GM23338 (cell line): ENCODE data around the gene SLC24A4. TPM values are rescaled to one million over a fixed set of nuclear protein-coding genes. Genes with fewer than 3 reads are reported as not detected.

Source experiments
- NANOG ChIP-seq: IDR thresholded peaks from 2 replicates; pipeline ENCODE4 v1.6.1; 2016; ENCODE audit warnings: antibody characterized with exemption, borderline replicate concordance
- STAT1 ChIP-seq: IDR thresholded peaks from one replicate; pipeline ENCODE4 v1.6.1; 2016; ENCODE audit warnings: antibody characterized with exemption; ENCODE audit not compliant: unreplicated experiment
- ZNF114 ChIP-seq: fragments of 250-450 bp; sonication (Bioruptor Pico); IDR thresholded peaks from 2 replicates; pipeline ENCODE4 v1.5.0; 2020; ENCODE audit warnings: mild to moderate bottlenecking, moderate library complexity
- ZNF331 ChIP-seq: fragments of 250-450 bp; sonication (Bioruptor Pico); IDR thresholded peaks from 2 replicates; pipeline ENCODE4 v1.5.0; 2020; ENCODE audit warnings: low read depth, mild to moderate bottlenecking, moderate library complexity
- polyA plus RNA-seq: library from polyadenylated mRNA; unstranded; fragments of >200 nt; fragmentation: Nextera tagmentation; extraction: Ambion mirVana; gene quantifications from 2 replicates; pipeline ENCODE4 v1.2.1, GENCODE V29; 2016
- total RNA-seq: library from RNA; depleted of rRNA; stranded (reverse); fragments of >200 nt; shearing (Covaris generic); gene quantifications from 2 replicates; pipeline ENCODE4 v1.2.3, GENCODE V29; 2014
- TF ChIP-seq, protein P1 (sequence below): fragments of 250-450 bp; sonication (Bioruptor Pico); IDR thresholded peaks from 2 replicates; pipeline ENCODE4 v1.5.0; 2020; ENCODE audit warnings: mild to moderate bottlenecking, moderate library complexity
- TF ChIP-seq, protein P2 (sequence below): IDR thresholded peaks from 2 replicates; pipeline ENCODE4 v1.6.1; 2016; ENCODE audit warnings: antibody characterized with exemption
- TF ChIP-seq, protein P3 (sequence below), 2 experiments: fragments of 200-600 bp in 1 of 2; sonication (generic) in 1 of 2; conservative IDR thresholded peaks; 2 replicates each; pipeline versions ENCODE4 v1.5.1 to v1.6.1; 2016 to 2017; ENCODE audit warnings: antibody characterized with exemption in 2 of 2, low read depth in 2 of 2, mild to moderate bottlenecking in 2 of 2, moderate library complexity in 1 of 2

SLC24A4 gene
- total and polyA plus RNA-seq, 2 experiments from 2014 or later = 0.06 to 0.38 TPM

DNA sequence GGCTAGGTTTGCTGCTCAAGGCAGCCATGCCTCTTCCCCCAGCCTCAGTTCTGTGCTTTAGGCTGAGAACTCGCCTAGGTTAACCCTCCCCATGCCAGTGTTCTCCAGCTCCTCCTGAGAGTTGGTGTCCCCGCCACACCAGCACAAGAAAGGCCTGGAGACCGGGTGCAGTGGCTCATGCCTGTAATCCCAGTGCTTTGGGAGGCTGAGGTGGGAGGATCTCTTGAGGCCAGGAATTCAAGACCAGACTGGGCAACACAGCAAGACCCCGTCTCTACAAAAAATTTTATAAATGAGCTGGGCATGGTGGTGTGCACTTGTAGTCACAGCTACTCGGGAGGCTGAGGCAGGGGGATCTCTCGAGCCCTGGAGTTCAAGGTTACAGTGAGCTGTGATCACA, 200.8 kb downstream of the SLC24A4 start (continued):
- TF ChIP-seq, protein P1, sequence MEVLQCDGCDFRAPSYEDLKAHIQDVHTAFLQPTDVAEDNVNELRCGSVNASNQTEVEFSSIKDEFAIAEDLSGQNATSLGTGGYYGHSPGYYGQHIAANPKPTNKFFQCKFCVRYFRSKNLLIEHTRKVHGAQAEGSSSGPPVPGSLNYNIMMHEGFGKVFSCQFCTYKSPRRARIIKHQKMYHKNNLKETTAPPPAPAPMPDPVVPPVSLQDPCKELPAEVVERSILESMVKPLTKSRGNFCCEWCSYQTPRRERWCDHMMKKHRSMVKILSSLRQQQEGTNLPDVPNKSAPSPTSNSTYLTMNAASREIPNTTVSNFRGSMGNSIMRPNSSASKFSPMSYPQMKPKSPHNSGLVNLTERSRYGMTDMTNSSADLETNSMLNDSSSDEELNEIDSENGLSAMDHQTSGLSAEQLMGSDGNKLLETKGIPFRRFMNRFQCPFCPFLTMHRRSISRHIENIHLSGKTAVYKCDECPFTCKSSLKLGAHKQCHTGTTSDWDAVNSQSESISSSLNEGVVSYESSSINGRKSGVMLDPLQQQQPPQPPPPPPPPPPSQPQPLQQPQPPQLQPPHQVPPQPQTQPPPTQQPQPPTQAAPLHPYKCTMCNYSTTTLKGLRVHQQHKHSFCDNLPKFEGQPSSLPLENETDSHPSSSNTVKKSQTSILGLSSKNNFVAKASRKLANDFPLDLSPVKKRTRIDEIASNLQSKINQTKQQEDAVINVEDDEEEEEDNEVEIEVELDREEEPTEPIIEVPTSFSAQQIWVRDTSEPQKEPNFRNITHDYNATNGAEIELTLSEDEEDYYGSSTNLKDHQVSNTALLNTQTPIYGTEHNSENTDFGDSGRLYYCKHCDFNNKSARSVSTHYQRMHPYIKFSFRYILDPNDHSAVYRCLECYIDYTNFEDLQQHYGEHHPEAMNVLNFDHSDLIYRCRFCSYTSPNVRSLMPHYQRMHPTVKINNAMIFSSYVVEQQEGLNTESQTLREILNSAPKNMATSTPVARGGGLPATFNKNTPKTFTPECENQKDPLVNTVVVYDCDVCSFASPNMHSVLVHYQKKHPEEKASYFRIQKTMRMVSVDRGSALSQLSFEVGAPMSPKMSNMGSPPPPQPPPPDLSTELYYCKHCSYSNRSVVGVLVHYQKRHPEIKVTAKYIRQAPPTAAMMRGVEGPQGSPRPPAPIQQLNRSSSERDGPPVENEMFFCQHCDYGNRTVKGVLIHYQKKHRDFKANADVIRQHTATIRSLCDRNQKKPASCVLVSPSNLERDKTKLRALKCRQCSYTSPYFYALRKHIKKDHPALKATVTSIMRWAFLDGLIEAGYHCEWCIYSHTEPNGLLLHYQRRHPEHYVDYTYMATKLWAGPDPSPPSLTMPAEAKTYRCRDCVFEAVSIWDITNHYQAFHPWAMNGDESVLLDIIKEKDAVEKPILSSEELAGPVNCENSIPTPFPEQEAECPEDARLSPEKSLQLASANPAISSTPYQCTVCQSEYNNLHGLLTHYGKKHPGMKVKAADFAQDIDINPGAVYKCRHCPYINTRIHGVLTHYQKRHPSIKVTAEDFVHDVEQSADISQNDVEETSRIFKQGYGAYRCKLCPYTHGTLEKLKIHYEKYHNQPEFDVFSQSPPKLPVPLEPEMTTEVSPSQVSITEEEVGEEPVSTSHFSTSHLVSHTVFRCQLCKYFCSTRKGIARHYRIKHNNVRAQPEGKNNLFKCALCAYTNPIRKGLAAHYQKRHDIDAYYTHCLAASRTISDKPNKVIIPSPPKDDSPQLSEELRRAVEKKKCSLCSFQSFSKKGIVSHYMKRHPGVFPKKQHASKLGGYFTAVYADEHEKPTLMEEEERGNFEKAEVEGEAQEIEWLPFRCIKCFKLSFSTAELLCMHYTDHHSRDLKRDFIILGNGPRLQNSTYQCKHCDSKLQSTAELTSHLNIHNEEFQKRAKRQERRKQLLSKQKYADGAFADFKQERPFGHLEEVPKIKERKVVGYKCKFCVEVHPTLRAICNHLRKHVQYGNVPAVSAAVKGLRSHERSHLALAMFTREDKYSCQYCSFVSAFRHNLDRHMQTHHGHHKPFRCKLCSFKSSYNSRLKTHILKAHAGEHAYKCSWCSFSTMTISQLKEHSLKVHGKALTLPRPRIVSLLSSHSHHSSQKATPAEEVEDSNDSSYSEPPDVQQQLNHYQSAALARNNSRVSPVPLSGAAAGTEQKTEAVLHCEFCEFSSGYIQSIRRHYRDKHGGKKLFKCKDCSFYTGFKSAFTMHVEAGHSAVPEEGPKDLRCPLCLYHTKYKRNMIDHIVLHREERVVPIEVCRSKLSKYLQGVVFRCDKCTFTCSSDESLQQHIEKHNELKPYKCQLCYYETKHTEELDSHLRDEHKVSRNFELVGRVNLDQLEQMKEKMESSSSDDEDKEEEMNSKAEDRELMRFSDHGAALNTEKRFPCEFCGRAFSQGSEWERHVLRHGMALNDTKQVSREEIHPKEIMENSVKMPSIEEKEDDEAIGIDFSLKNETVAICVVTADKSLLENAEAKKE = no peak
- no peak for TF ChIP-seq STAT1
- TF ChIP-seq, protein P2, sequence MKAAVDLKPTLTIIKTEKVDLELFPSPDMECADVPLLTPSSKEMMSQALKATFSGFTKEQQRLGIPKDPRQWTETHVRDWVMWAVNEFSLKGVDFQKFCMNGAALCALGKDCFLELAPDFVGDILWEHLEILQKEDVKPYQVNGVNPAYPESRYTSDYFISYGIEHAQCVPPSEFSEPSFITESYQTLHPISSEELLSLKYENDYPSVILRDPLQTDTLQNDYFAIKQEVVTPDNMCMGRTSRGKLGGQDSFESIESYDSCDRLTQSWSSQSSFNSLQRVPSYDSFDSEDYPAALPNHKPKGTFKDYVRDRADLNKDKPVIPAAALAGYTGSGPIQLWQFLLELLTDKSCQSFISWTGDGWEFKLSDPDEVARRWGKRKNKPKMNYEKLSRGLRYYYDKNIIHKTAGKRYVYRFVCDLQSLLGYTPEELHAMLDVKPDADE = no peak
- no peak for TF ChIP-seq NANOG
- no peak for TF ChIP-seq ZNF114 (CRISPR knock-in tag)
- TF ChIP-seq ZNF331 (CRISPR knock-in tag) = no peak
- TF ChIP-seq, protein P3, sequence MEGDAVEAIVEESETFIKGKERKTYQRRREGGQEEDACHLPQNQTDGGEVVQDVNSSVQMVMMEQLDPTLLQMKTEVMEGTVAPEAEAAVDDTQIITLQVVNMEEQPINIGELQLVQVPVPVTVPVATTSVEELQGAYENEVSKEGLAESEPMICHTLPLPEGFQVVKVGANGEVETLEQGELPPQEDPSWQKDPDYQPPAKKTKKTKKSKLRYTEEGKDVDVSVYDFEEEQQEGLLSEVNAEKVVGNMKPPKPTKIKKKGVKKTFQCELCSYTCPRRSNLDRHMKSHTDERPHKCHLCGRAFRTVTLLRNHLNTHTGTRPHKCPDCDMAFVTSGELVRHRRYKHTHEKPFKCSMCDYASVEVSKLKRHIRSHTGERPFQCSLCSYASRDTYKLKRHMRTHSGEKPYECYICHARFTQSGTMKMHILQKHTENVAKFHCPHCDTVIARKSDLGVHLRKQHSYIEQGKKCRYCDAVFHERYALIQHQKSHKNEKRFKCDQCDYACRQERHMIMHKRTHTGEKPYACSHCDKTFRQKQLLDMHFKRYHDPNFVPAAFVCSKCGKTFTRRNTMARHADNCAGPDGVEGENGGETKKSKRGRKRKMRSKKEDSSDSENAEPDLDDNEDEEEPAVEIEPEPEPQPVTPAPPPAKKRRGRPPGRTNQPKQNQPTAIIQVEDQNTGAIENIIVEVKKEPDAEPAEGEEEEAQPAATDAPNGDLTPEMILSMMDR (conservative IDR thresholded peaks at IDR 0.05; ENCODE audit: low read depth in 2 of 2) = no peak
